NCI-H1436 treated with DMSO at 0.1 percent for 48 hours (cell line): Measurements from ENCODE around the gene TMEM132D.
A peak's percentile ranks its signal among the peaks of the same experiment; 100 is the strongest.
"Not testable (repeated sequence)": the region's sequence is repeated elsewhere in the genome, so short reads cannot be mapped to it uniquely, and the experiment has no call there.

ENCODE experiments used
- DNase-seq: peaks from one replicate; lab custom pipeline; 2025; lab: John Stamatoyannopoulos, UW

Gene TMEM132D

GRCh38 chr12:129588142-129588541 lies 315.7 kb downstream of the TMEM132D start:
- DNase-seq = no peak

- DNase-seq = no peak
These were observed 318.5 kb downstream of the TMEM132D start for GRCh38 chr12:129585296-129585695.

- no peak for DNase-seq
These were observed 323.9 kb downstream of the TMEM132D start for GRCh38 chr12:129579879-129580278.

GRCh38 chr12:129571901-129572494 lies 331.8 kb downstream of the TMEM132D start:
- DNase-seq = no peak

GRCh38 chr12:129570796-129571400 lies 332.9 kb downstream of the TMEM132D start:
- no peak for DNase-seq

GRCh38 chr12:129566800-129567199 lies 337.0 kb downstream of the TMEM132D start:
- no peak for DNase-seq

GRCh38 chr12:129564768-129565167 lies 339.1 kb downstream of the TMEM132D start:
- no peak for DNase-seq

- DNase-seq = no peak
These were observed 340.6 kb downstream of the TMEM132D start for GRCh38 chr12:129563266-129563665.

- no peak for DNase-seq
These were observed 342.5 kb downstream of the TMEM132D start for GRCh38 chr12:129561304-129561703.

GRCh38 chr12:129559776-129560175 lies 344.0 kb downstream of the TMEM132D start:
- DNase-seq = no peak

GRCh38 chr12:129558036-129558435 lies 345.8 kb downstream of the TMEM132D start:
- DNase-seq = no peak

- no peak for DNase-seq
These were observed 347.7 kb downstream of the TMEM132D start for GRCh38 chr12:129556082-129556481.

- DNase-seq = no peak
These were observed 350.7 kb downstream of the TMEM132D start for GRCh38 chr12:129552996-129553750.

GRCh38 chr12:129551441-129551840 lies 352.4 kb downstream of the TMEM132D start:
- no peak for DNase-seq

GRCh38 chr12:129550353-129550752 lies 353.5 kb downstream of the TMEM132D start:
- DNase-seq = peak; percentile 96

GRCh38 chr12:129549656-129550055 lies 354.2 kb downstream of the TMEM132D start:
- no peak for DNase-seq

- not testable (repeated sequence) for DNase-seq
These were observed 354.8 kb downstream of the TMEM132D start for GRCh38 chr12:129549020-129549419.

- DNase-seq = no peak
These were observed 359.1 kb downstream of the TMEM132D start for GRCh38 chr12:129544716-129545115.

- DNase-seq = no peak
These were observed 362.9 kb downstream of the TMEM132D start for GRCh38 chr12:129540954-129541353.

GRCh38 chr12:129540249-129540648 lies 363.6 kb downstream of the TMEM132D start:
- peak; percentile 23 for DNase-seq

- DNase-seq = not testable (repeated sequence)
These were observed 365.0 kb downstream of the TMEM132D start for GRCh38 chr12:129538724-129539335.

GRCh38 chr12:129538137-129538536 lies 365.7 kb downstream of the TMEM132D start:
- no peak for DNase-seq
